UCSD-AML1 (cell line): Measurements from ENCODE around the gene KCTD17.
"Not testable (repeated sequence)": the region's sequence is repeated elsewhere in the genome, so short reads cannot be mapped to it uniquely, and the experiment has no call there.

Experiments used
- DNase-seq: peaks from one replicate; lab custom pipeline; 2025; ENCODE audit not compliant: unreplicated experiment; lab: John Stamatoyannopoulos, UW

KCTD17 gene

DNA sequence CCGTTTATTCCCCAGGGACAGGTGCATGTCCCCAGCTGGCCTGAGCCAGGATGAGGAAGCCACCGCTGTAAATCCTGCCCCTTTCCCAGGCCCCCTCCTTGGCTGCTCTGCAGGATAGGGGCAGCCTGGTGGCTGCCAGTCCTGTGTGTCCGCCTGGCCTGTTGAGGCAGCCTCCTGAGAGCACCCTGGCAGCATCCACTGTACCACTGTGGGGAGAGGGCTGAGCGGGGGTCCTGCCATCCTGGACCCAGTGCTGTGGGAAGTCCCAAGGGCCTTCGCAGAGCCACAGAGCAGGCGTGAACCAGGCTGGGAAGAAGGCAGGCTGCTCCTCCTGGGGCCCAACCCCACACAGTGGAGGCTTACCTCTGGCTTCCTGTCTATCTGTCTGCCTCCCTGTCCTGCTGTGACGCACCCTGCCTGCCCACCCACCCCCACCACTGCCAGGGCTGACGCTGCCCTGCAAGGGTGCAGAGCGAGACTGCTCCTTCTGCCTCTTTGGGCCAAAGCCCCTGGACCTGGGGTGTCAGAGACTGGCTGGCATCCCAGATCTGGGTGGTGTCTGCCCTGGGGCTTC is 8.4 kb downstream of the KCTD17 start:
- DNase-seq: no peak

DNA sequence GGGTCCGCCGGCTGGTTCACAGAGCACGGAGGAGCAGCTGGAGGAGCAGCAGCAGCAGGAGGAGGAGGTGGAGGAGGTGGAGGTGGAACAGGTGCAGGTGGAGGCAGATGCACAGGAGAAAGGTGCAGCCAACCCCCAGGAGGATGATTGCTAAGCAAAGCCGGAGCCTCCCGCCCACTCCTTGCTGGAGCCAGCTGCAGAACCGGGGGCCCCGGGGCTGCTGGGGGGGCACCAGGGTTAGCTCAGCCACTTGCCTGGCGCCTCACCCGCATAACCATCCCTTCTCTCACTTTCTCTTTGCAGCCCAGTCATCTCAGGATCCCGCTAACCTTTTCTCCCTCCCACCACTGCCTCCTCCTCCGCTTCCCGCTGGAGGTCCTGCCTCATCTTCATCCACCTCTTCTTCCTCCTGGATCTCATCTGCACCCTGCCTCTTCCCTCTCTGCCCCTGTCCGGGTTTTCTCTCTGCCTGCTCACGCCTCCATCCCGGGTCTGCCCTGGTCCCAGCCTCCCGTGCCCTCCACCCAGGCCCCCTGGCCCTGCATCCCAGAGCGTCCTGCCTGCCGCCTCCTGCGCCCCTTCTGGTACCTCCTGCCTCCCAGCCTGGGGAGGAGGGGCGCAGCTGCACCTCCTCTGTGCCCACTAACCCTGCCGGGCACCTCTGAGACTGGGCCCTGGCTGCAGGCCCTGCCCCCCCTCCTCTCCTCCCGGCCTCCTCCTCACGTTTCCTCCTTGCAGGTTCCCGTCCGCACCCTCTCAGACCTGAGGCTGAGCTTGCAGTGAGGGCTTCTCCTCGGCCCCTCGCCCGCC is 9.5 kb downstream of the KCTD17 start:
- no peak for DNase-seq

DNA sequence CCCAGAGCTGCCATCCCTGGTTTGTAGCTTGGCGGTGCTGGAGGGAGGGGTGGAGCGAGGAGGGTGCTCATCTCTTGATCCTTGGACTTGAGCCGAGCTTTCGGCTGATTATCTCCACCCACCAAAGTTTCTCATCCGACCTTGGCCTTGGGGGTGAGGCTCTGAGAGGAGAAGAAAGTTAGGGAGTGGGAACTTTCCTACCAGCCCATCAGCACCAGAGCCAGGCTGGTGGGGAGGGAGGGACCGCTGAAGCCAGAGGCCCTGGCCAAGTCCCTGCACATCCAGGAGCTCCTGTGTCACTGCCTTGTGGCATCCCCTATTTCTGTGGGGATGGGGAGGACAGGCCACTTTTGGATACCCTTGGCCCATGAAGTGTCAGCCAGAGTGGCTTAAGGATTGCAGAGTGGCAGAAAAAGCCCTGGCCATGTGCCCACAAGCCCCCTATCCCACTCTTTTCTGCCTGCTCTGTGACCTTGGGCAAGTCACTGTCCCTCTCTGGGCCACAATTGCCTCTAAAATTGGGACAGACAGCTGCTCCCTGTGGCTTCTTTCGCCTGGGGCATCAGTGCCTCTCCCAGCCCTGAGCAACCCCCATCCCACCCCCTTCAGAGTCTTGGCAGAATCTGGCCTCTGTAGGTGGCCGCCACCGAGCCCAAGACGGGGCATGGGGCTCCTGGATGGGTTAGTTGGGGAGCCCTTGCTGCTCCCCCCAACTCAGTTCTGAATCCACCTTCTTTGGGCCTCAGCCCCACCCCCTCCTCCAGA is 10.3 kb downstream of the KCTD17 start:
- DNase-seq: no peak

GRCh38 chr22:37062376-37062675 is 10.8 kb downstream of the KCTD17 start:
- DNase-seq: no peak

DNA sequence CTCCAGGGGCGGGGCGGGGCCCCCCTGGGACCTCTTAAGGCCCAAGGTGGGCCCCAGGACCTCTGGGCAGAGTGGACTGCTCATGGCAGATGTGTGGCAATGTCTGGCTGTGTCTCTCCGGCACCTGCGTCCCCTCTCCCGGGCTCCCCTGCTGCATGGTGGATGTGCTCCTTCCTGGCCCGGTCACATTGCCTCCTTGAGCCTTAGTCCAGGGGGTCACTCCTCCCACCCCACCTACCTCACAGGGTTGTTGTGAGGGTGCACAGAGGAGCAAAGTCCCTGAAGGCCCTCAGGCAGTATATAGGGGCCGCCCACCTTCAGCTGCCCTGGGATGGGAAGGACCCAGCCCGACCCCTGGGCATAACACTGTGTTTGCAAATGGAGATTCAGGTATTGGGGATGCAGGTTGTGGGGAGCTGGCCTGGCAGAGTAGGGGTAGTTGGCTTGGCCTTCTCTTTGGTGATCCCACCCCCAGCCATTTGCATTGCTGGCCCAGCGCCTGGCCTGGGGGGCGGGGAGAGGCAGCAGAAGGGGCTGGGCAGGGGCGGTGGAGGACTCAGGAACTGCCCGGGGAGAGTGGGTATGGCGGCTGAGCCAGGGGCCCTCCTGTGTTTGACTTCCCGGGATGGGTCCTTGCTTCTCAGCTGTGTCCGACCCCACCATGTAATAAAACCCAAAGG is 11.3 kb downstream of the KCTD17 start:
- no peak for DNase-seq

GRCh38 chr22:37063431-37064420 is 12.2 kb downstream of the KCTD17 start:
- no peak for DNase-seq

GRCh38 chr22:37064553-37064952 is 13.0 kb downstream of the KCTD17 start:
- DNase-seq: no peak

- DNase-seq: no peak
These were observed 13.6 kb downstream of the KCTD17 start for GRCh38 chr22:37065180-37065579.

DNA sequence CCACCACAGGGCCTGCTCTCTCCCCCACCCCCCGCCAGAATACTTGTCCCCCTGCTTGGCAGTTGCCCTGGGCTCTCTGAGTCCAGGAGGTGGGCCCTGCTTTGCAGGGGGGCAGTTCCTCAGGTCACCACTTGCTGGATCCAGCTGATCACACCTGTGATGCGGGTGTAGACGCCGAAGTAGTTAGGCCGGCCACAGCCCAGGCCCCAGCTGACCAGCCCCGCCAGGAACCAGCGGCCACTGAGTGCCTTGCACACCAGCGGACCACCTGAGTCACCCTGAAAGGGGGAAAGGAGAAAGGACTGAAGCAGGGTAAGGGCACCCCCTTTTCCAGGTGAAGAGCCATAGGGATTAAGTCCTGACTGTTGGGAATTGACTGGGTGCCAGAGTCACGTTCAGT is 14.4 kb downstream of the KCTD17 start:
- DNase-seq: no peak

- DNase-seq: no peak
These were observed 15.9 kb downstream of the KCTD17 start for GRCh38 chr22:37067428-37067827.

- DNase-seq: no peak
These were observed 17.3 kb downstream of the KCTD17 start for GRCh38 chr22:37068859-37069258.

GRCh38 chr22:37069319-37069718 is 17.8 kb downstream of the KCTD17 start:
- DNase-seq: no peak

GRCh38 chr22:37069719-37070118 is 18.2 kb downstream of the KCTD17 start:
- DNase-seq: no peak

DNA sequence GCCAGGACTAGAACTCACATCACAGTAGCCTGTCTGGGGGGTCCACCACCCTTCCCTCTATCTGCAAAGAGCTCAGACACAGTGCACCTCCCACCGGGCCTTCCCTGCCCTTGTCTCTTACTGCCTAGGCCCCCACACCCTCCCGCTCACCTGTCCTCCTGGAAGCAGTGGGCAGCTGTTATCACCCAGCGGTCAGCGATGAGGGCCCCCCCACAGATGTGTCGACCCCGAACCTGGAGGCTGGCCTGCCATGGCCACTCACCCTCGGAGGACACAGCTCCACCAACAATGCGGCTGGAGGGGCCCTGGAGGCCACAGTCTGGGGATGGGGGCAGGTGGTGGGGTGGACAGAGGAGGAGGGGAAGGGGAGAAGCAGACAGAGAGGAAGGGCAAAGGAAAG is 18.8 kb downstream of the KCTD17 start:
- no peak for DNase-seq

GRCh38 chr22:37070744-37071143 is 19.2 kb downstream of the KCTD17 start:
- no peak for DNase-seq

DNA sequence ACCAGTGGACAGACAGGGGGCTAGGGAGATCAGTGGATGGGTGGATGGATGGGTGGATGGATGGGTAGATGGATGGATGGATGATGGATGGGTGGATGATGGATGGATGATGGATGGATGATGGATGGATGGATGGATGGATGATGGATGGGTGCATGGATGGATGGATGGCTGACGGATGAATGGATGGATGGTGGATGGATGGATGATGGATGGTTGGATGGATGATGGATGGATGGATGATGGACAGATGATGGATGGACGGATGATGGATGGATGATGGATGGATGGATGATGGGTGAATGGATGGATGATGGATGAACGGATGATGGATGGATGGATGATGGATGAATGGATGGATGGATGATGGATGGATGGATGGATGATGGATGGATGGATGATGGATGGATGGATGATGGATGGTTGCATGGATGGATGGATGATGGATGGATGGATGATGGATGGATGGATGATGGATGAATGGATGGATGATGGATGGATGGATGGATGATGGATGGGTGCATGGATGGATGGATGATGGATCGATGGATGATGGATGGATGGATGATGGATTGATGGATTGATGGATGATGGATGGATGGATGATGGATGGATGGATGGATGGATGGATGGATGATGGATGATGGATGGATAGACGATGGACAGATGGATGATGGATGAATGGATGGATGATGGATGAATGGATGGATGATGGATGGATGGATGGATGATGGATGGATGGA is 20.5 kb downstream of the KCTD17 start:
- DNase-seq: not testable (repeated sequence)

- no peak for DNase-seq
These were observed 21.1 kb downstream of the KCTD17 start for GRCh38 chr22:37072673-37073072.

GRCh38 chr22:37074537-37074936 is 23.0 kb downstream of the KCTD17 start:
- DNase-seq: no peak

DNA sequence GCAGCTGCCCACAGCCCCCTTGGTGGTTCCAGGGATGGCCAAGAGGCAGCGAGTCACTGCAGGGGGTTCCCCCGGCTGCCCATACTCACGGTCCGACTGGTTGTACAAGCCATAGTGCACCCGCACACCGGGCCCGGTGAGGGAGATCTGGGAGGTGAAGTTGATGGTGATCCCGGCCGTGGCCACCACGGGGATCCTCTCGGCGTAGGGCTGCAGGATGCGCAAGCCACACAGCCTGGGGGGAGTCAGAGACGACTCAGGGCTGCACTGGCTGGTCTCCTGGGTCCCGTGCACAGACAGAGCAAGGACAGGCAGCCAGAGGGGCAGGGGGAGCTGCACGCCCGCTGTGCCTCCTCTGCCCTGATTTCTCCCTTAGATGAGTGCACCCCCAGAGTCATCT is 23.5 kb downstream of the KCTD17 start:
- no peak for DNase-seq
